Fibroblast of skin of right biceps (primary cell): Measurements from ENCODE around the gene MTCH1.
"Not testable (repeated sequence)": the region's sequence is repeated elsewhere in the genome, so short reads cannot be mapped to it uniquely, and the experiment has no call there.

Experiments
- DNase-seq: peaks from one replicate; pipeline ENCODE4 v3.0.0-alpha.2; 2013

Gene MTCH1

GRCh38 chr6:36969240-36969691, 16.7 kb downstream of the MTCH1 start:
- DNase-seq: no peak

GRCh38 chr6:36968266-36968977, 17.6 kb downstream of the MTCH1 start:
- no peak for DNase-seq

- DNase-seq: no peak
These were observed 18.2 kb downstream of the MTCH1 start for GRCh38 chr6:36967757-36968156.

- DNase-seq: no peak
These were observed 18.7 kb downstream of the MTCH1 start for GRCh38 chr6:36967301-36967700.

GRCh38 chr6:36964908-36965307, 21.1 kb downstream of the MTCH1 start:
- no peak for DNase-seq

GRCh38 chr6:36964349-36964748, 21.6 kb downstream of the MTCH1 start:
- DNase-seq: no peak

GRCh38 chr6:36963451-36964290, 22.3 kb downstream of the MTCH1 start:
- no peak for DNase-seq

GRCh38 chr6:36962874-36963273, 23.1 kb downstream of the MTCH1 start:
- peak; percentile 46 for DNase-seq

GRCh38 chr6:36961441-36962435, 24.3 kb downstream of the MTCH1 start:
- no peak for DNase-seq

GRCh38 chr6:36959555-36960250, 26.3 kb downstream of the MTCH1 start:
- no peak for DNase-seq

- DNase-seq: no peak
These were observed 27.0 kb downstream of the MTCH1 start for GRCh38 chr6:36958775-36959554.

- no peak for DNase-seq
These were observed 28.2 kb downstream of the MTCH1 start for GRCh38 chr6:36957773-36958271.

- no peak for DNase-seq
These were observed 29.6 kb downstream of the MTCH1 start for GRCh38 chr6:36956446-36956820.

GRCh38 chr6:36955671-36956445, 30.1 kb downstream of the MTCH1 start:
- DNase-seq: no peak

- DNase-seq: no peak
These were observed 30.9 kb downstream of the MTCH1 start for GRCh38 chr6:36955136-36955535.

GRCh38 chr6:36954262-36954931, 31.6 kb downstream of the MTCH1 start, which contains the start of gene PI16:
Gene PI16, plus strand, starts transcription at chr6:36954738. Its CDS starts 23 bp downstream, at chr6:36954761.
- DNase-seq: no peak

- DNase-seq: no peak
These were observed 32.1 kb downstream of the MTCH1 start for GRCh38 chr6:36953931-36954261.

- DNase-seq: peak; percentile 66
These were observed 36.4 kb downstream of the MTCH1 start for GRCh38 chr6:36949636-36950035.

- DNase-seq: not testable (repeated sequence)
These were observed 36.9 kb downstream of the MTCH1 start for GRCh38 chr6:36949076-36949475.
